ENCODE data around the gene TOM1L2.

Gene TOM1L2

DNA sequence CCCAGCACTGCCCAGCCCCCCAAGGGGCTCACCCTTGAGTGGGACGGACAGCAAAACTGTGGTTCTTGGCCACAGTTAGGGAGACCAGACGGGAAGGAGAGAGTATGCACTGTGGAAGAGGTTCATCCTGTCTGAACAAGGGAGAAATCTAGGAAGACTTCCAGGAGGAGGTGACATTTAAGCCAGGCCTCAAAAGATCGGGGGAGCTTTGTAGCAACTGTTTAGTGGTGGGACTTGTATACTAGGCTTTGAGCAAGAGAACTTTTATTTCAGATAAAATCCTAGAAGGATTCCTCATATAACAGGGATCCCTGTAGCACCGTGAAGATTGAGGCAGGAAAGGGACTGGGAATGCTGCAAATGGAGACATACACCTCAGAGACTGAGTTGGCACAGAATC is 166.2 kb downstream of the TOM1L2 start:
- no peak for DNase-seq (ENCODE audit: low read depth)
- H3K4me3 ChIP-seq (ENCODE audit: low read depth, low read length), result no peak overlapping the region
- TF ChIP-seq, protein P1, sequence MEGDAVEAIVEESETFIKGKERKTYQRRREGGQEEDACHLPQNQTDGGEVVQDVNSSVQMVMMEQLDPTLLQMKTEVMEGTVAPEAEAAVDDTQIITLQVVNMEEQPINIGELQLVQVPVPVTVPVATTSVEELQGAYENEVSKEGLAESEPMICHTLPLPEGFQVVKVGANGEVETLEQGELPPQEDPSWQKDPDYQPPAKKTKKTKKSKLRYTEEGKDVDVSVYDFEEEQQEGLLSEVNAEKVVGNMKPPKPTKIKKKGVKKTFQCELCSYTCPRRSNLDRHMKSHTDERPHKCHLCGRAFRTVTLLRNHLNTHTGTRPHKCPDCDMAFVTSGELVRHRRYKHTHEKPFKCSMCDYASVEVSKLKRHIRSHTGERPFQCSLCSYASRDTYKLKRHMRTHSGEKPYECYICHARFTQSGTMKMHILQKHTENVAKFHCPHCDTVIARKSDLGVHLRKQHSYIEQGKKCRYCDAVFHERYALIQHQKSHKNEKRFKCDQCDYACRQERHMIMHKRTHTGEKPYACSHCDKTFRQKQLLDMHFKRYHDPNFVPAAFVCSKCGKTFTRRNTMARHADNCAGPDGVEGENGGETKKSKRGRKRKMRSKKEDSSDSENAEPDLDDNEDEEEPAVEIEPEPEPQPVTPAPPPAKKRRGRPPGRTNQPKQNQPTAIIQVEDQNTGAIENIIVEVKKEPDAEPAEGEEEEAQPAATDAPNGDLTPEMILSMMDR (IDR thresholded peaks at IDR 0.05; ENCODE audit: insufficient read depth, low read depth, low read length, missing control alignments), result no peak

DNA sequence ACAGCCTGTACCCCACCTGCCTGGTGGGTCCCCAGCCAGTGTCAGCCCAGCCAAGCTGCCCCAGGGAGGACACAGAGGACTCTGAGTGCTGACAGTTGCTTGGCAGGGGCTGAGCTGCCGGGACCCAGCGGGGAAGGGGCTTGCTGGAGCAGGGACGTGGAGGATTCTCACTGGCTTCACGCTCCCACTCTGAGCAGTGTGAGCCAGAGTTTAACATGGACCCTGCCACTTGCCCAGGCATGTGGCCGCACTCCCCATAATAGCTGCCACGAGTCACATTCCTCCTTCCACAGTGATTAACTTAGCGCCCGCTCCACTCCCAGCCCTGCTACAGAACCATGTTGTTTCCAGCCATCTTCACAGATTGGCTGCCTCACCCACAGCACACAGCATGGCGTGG is 166.6 kb downstream of the TOM1L2 start:
- DNase-seq (ENCODE audit: low read depth), result no peak
- H3K4me3 ChIP-seq (ENCODE audit: low read depth, low read length), result no peak overlapping the region
- TF ChIP-seq, protein P1 (IDR thresholded peaks at IDR 0.05; ENCODE audit: insufficient read depth, low read depth, low read length, missing control alignments), result no peak

DNA sequence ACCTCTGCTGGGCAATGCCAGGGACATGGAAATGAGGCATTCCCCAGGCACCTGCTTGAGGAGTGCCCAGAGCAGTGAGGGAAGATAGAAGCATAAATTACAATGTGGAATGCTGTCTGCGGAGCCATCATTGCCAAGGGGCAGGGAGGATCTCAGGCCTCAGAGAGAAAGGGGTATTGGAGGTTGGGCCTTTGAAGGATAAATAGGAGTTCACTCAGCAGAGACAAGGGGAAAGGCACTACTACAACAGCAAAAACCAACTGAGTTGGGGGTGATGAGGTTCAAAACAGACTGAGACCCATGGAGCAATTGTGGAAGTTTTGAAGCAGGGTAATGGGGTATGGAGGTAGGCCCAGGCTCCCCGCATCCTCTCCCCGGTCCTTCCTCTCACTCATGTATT is 168.2 kb downstream of the TOM1L2 start:
- DNase-seq (ENCODE audit: low read depth), result no peak
- TF ChIP-seq, protein P1 (IDR thresholded peaks at IDR 0.05; ENCODE audit: insufficient read depth, low read depth, low read length, missing control alignments), result no peak
- no peak overlapping the region for H3K4me3 ChIP-seq (ENCODE audit: low read depth, low read length)

DNA sequence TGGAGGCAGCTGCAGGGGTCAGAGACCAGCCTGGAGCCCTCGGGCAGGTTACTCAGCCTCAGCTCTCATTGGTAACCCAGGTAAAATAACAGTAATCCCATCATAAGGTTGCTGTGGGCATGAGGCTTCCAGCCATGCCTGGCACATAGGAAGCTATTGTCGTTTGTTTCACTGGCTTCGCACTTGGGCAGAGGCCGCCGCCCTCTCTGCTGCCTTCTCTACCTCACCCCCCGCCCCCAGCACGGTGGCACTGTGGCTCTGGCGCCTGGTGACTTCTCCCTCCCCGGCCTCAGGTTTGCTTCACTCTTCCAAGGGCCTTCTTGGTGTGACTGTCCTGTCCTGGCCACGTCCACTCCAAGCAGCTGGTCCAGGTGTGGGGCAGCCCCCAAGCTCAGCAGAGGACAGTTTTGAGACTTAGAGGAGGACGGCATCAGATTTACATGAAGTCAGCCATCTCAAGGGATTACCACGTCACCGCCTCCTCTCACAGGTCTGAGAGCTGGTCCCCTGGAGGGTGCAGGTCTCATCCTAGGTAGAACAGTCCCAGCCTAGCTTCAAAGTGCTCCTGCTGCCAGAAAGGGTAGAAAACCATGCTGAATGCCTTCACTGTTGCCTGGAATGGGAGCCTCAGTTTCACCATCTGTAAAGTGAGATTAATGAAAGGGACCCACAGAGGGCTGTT is 170.3 kb downstream of the TOM1L2 start:
- no peak for DNase-seq (ENCODE audit: low read depth)
- no peak overlapping the region for H3K4me3 ChIP-seq (ENCODE audit: low read depth, low read length)
- TF ChIP-seq, protein P1 (IDR thresholded peaks at IDR 0.05; ENCODE audit: insufficient read depth, low read depth, low read length, missing control alignments), result no peak

DNA sequence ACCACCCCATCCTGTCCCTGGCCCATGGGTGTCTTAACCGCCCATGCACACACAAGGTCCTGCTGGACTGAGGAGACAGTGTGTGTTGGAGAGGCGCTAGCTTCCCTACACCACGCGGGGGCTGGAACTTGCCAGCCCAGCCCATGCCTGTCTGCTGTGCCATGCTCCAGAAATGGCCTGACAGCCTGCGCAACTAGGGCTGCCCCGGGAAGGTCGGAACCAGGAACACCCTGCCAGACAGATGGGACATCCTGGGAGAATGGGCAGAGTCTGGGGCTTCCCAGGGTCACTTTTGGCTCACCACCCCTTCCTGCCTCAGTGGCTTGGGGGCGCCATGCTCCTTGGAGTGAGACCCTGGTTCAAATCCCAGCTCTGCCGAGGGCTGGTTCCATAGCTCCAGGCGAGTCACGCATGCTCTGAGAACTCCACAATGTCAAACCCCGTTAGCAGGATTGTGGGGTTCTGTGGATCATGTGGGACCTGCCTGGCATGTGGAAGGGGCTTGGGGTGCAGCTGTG is 171.6 kb downstream of the TOM1L2 start:
- no peak overlapping the region for H3K4me3 ChIP-seq (ENCODE audit: low read depth, low read length)
- TF ChIP-seq, protein P1 (IDR thresholded peaks at IDR 0.05; ENCODE audit: insufficient read depth, low read depth, low read length, missing control alignments), result no peak
- no peak for DNase-seq (ENCODE audit: low read depth)

DNA sequence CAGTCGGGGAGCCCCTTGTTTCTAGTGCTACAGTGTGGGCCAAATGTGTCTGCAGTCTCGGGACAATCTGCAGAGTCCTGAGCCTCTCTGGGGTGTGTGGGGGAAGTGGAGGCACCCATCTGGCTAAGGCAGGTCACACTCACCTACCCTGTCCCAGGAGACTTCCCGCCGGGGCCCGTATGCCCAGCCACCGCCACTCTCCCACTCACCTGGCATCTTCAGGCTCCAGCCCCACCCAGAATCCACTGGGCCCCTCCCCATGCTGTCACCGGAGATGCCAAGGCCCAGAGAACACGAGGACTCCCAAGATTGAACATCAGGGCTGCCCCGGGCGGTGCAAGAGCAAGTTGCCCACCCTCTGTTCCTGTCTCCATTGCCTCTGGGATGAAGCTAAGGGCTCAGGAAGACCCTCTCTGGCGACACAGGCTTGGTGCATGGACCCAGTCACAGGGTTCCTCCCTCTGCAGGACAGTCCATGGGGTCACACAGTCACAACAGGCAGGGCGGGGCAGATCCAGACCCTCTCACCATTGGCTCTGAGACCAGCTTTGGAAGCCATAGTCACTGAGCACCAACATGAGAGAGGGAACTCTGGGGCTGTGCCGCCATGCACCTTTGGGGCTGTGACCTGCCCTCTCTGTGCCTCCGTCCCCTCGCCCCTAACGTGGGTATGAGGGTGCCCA is 173.5 kb downstream of the TOM1L2 start:
- DNase-seq (ENCODE audit: low read depth), result no peak
- H3K4me3 ChIP-seq (ENCODE audit: low read depth, low read length), result no peak overlapping the region
- TF ChIP-seq, protein P1 (IDR thresholded peaks at IDR 0.05; ENCODE audit: insufficient read depth, low read depth, low read length, missing control alignments), result no peak
